GM18511 (cell line): Measurements from ENCODE around the gene GYG1.

Experiments
- ATAC-seq: cut with Tn5 transposase; IDR thresholded peaks from one replicate; pipeline ENCODE4 v1.9.1; 2021; ENCODE audit warnings: mild to moderate bottlenecking, moderate library complexity; ENCODE audit not compliant: unreplicated experiment

Gene GYG1

GRCh38 chr3:149016669-149017541, 25.6 kb downstream of the GYG1 start:
- ATAC-seq = no peak

- no peak for ATAC-seq
Observed at GRCh38 chr3:149018247-149018646, 26.9 kb downstream of the GYG1 start.

- no peak for ATAC-seq
Observed at GRCh38 chr3:149019580-149019979, 28.2 kb downstream of the GYG1 start.

- no peak for ATAC-seq
Observed at GRCh38 chr3:149020196-149020838, 29.0 kb downstream of the GYG1 start.

GRCh38 chr3:149020839-149021252, 29.5 kb downstream of the GYG1 start:
- no peak for ATAC-seq

GRCh38 chr3:149021830-149022229, 30.5 kb downstream of the GYG1 start:
- ATAC-seq = no peak

GRCh38 chr3:149023951-149024350, 32.6 kb downstream of the GYG1 start:
- ATAC-seq = no peak

- no peak for ATAC-seq
Observed at GRCh38 chr3:149026718-149027117, 35.4 kb downstream of the GYG1 start.

- ATAC-seq = no peak
Observed at GRCh38 chr3:149031096-149031495, 39.8 kb downstream of the GYG1 start.

GRCh38 chr3:149037684-149038083, 46.3 kb downstream of the GYG1 start:
- no peak for ATAC-seq

GRCh38 chr3:149038322-149038721, 47.0 kb downstream of the GYG1 start:
- no peak for ATAC-seq

- peak; percentile 93 for ATAC-seq
Observed at GRCh38 chr3:149042789-149043386, 51.5 kb downstream of the GYG1 start.

GRCh38 chr3:149044339-149045083, 53.2 kb downstream of the GYG1 start:
- no peak for ATAC-seq

- ATAC-seq = no peak
Observed at GRCh38 chr3:149055575-149055974, 64.2 kb downstream of the GYG1 start.

- ATAC-seq = no peak
Observed at GRCh38 chr3:149058198-149058597, 66.9 kb downstream of the GYG1 start.

GRCh38 chr3:149058602-149059001, 67.3 kb downstream of the GYG1 start:
- peak; percentile 86 for ATAC-seq

GRCh38 chr3:149061776-149062175, 70.4 kb downstream of the GYG1 start:
- no peak for ATAC-seq

- no peak for ATAC-seq
Observed at GRCh38 chr3:149067883-149068282, 76.5 kb downstream of the GYG1 start.
